AG09309 (cell line): ENCODE data around the gene ITGB5.

Experiments used
- DNase-seq: peaks from one replicate; pipeline ENCODE4 v3.0.0-alpha.2; 2010; ENCODE audit warnings: low read depth
- H3K4me3 ChIP-seq: 2 replicates; pipeline ENCODE4 v1.5.1; 2011; ENCODE audit warnings: mild to moderate bottlenecking, low read depth, low read length, moderate library complexity; ENCODE audit not compliant: control insufficient read depth
- TF ChIP-seq, protein P1 (sequence below): IDR thresholded peaks from 2 replicates; pipeline ENCODE4 v1.5.1; 2011; ENCODE audit warnings: mild to moderate bottlenecking, low read depth, low read length, inconsistent platforms; ENCODE audit not compliant: insufficient read depth, control insufficient read depth; ENCODE audit errors: missing control alignments

The ITGB5 gene

DNA sequence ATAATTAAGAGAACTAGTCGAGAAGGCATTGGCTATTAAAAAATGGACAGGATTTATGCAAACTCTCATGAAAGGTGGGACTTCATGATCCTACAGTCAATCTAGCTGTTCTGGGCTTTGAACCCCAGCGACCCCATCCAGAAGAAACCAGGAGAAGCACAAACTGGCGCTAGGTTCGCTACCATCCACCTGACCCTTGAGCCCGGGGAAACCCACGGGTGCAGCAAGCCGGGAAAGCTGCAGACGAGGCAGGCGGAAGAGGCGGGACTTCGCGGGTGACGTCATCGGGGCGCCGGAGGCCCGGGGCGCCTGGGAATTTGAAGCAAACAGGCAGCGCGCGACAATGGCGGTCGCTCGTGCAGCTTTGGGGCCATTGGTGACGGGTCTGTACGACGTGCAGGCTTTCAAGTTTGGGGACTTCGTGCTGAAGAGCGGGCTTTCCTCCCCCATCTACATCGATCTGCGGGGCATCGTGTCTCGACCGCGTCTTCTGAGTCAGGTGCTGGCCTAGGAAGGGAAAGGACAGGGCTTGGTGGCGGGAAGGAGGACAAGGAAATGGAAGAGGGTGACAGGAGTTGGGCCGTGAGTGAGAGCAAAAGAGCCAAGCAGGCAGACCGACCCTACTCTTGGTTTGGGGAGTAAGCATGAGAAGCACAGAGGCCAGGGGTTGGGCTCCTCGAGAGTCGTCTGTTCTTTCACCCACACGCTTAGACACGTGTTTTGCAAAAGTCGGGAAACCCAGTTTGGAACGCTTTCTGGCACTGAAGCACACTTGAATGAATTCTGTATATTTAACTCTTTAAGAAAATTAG, 156.8 kb downstream of the ITGB5 start, which contains the start of gene UMPS:
TSS of gene UMPS (plus strand) at position 324 of the 812 bp plus-strand sequence. CDS start at position 344, 20 bp downstream.
- TF ChIP-seq, protein P1, sequence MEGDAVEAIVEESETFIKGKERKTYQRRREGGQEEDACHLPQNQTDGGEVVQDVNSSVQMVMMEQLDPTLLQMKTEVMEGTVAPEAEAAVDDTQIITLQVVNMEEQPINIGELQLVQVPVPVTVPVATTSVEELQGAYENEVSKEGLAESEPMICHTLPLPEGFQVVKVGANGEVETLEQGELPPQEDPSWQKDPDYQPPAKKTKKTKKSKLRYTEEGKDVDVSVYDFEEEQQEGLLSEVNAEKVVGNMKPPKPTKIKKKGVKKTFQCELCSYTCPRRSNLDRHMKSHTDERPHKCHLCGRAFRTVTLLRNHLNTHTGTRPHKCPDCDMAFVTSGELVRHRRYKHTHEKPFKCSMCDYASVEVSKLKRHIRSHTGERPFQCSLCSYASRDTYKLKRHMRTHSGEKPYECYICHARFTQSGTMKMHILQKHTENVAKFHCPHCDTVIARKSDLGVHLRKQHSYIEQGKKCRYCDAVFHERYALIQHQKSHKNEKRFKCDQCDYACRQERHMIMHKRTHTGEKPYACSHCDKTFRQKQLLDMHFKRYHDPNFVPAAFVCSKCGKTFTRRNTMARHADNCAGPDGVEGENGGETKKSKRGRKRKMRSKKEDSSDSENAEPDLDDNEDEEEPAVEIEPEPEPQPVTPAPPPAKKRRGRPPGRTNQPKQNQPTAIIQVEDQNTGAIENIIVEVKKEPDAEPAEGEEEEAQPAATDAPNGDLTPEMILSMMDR, result no peak
- DNase-seq, result no peak
- peak within 1 kb of the TSS; percentile 100 for H3K4me3 ChIP-seq

DNA sequence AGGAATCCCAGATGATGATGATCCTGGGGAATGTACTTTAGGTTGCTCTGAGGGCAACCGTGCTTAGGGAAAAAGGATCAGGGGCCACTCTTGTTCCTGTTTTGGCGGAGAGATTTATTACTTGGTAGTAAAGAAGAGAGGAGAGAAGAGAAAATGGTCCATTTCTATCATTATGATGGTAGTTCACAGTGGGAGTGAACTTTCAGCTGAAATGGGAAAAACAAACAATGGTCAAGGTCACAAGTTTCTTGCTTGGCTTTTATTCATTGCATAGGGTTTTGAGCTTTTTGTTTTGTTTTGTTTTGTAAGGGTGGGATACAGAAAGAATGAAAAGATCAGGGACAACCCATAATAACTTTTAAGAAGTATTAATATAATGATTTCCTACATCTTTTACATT, 164.6 kb downstream of the ITGB5 start:
- TF ChIP-seq, protein P1, result no peak
- no peak overlapping the region for H3K4me3 ChIP-seq
- no peak for DNase-seq

DNA sequence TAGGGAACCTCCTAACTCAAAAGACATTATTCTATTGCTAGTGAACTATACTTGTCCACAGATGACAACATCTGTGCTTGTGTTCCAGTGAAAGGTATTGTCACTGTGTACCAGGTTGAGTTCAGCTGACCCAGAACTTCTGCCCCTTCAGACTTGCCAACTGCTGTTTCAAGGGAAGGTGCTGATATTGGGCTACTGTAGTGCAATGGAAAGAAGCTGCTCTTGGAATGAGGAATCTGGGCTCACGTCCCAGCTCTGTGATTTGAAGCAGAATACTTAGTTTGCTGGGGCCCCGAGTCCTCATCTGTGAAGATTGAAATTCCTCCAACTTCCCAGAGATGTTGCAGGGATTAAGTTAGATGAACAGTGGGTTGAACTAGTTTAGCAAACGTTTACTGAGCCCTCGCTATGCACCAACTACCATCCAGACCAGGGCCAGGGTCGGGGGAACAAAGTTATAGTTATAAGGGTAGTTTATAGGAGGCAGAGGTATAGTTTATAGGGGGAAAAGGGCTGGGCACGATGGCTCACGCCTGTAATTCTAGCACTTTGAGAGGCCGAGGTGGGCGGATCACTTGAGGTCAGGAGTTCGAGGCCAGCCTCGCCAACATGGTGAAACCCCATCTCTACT, 172.8 kb downstream of the ITGB5 start:
- TF ChIP-seq, protein P1, result no peak
- no peak for DNase-seq
- no peak overlapping the region for H3K4me3 ChIP-seq
